Fibroblast of villous mesenchyme (primary cell): ENCODE measurements around the gene GSE1. TPM values are rescaled to one million over a fixed set of nuclear protein-coding genes. Genes with fewer than 3 reads are reported as not detected.
A peak's percentile ranks its signal among the peaks of the same experiment; 100 is the strongest.

ENCODE experiments used
- DNase-seq: peaks from one replicate; pipeline ENCODE4 v3.0.0-alpha.2; 2010; ENCODE audit warnings: low read depth
- H3K4me3 ChIP-seq: 2 replicates; pipeline ENCODE4 v1.5.1; 2011; ENCODE audit warnings: low read depth, mild to moderate bottlenecking, low read length
- CTCF ChIP-seq: IDR thresholded peaks from 2 replicates; pipeline ENCODE4 v1.5.1; 2012; ENCODE audit warnings: low read depth, mild to moderate bottlenecking, low read length; ENCODE audit not compliant: insufficient read depth
- total RNA-seq: library from RNA; depleted of rRNA; stranded (reverse); fragments of >200 nt; gene quantifications from 2 replicates; pipeline ENCODE4 v1.2.3, GENCODE V29; 2012

Gene GSE1
- total RNA-seq, 1 donor: 48.4 TPM

GRCh38 chr16:85610446-85611193 lies 2.5 kb upstream of the GSE1 start:
- peak; percentile 82 for DNase-seq
- H3K4me3 ChIP-seq: peak overlapping the region; percentile 29
- peak; percentile 87 for TF ChIP-seq CTCF

GRCh38 chr16:85611194-85611443 lies 2.0 kb upstream of the GSE1 start:
- peak overlapping the region; percentile 68 for H3K4me3 ChIP-seq
- TF ChIP-seq CTCF: no peak
- DNase-seq: peak; percentile 10

- no peak for TF ChIP-seq CTCF
- H3K4me3 ChIP-seq: peak overlapping the region; percentile 68
- peak; percentile 81 for DNase-seq
Measured at GRCh38 chr16:85611444-85612190, 1.5 kb upstream of the GSE1 start.

GRCh38 chr16:85612191-85612800 lies 826 bp upstream of the GSE1 start:
- TF ChIP-seq CTCF: no peak
- DNase-seq: peak; percentile 89
- peak overlapping the region; percentile 68 for H3K4me3 ChIP-seq

GRCh38 chr16:85613604-85614337 lies 649 bp downstream of the GSE1 start:
- peak; percentile 33 for DNase-seq
- no peak for TF ChIP-seq CTCF
- peak overlapping the region; percentile 68 for H3K4me3 ChIP-seq

GRCh38 chr16:85614338-85615013 lies 1.4 kb downstream of the GSE1 start:
- no peak for TF ChIP-seq CTCF
- peak overlapping the region; percentile 68 for H3K4me3 ChIP-seq
- no peak for DNase-seq
